Activated B cell treated with CpG ODN at 0.5 μM for 24 hours (primary cell): Measurements from ENCODE around the gene GAS6. TPM values are rescaled to one million over a fixed set of nuclear protein-coding genes. Genes with fewer than 3 reads are reported as not detected.

Source experiments
- ATAC-seq: fragments of 200-7000 bp; cut with Tn5 transposase; one replicate; pipeline ENCODE4 v1.10.0; 2021; ENCODE audit warnings: low read depth, mild to moderate bottlenecking, moderate library complexity
- CTCF ChIA-PET: fragments of 350-600 bp; sonication (Branson Sonifier 250); formaldehyde crosslinking; loops from one replicate; lab custom pipeline; 2021; ENCODE audit warnings: antibody characterized with exemption; lab: Charles Lee
- POLR2A ChIA-PET: fragments of 350-600 bp; sonication (Branson Sonifier 250); formaldehyde crosslinking; loops from one replicate; lab custom pipeline; 2021; ENCODE audit warnings: antibody characterized with exemption; lab: Charles Lee
- DNase-seq: peaks from one replicate; pipeline ENCODE4 v3.0.0; 2022
- H3K27ac Mint-ChIP-seq: one replicate; pipeline ENCODE4 v1.8.0; 2020; ENCODE audit warnings: mixed read lengths
- H3K27me3 Mint-ChIP-seq: one replicate; pipeline ENCODE4 v1.8.0; 2021; ENCODE audit warnings: mixed read lengths
- H3K36me3 Mint-ChIP-seq: one replicate; pipeline ENCODE4 v1.8.0; 2021; ENCODE audit warnings: low read depth, mixed read lengths
- H3K4me1 Mint-ChIP-seq: one replicate; pipeline ENCODE4 v1.8.0; 2021; ENCODE audit warnings: mixed read lengths
- H3K4me3 Mint-ChIP-seq: one replicate; pipeline ENCODE4 v1.8.0; 2020; ENCODE audit warnings: mild to moderate bottlenecking, mixed read lengths
- H3K9me3 Mint-ChIP-seq: one replicate; pipeline ENCODE4 v1.8.0; 2020; ENCODE audit warnings: mixed read lengths
- intact Hi-C: fragments of 100-400 bp; cut with micrococcal nuclease; formaldehyde crosslinking; loops from one replicate; pipeline ENCODE4 v1.15.1; 2024
- total RNA-seq: library from RNA; stranded (reverse); gene quantifications from 2 replicates; pipeline ENCODE4 v1.2.3, GENCODE V29; 2022
- TF ChIP-seq, protein P1 (sequence below): fragments of 200-600 bp; IDR thresholded peaks from one replicate; pipeline ENCODE4 v1.8.0; 2022; ENCODE audit warnings: antibody characterized with exemption, mild to moderate bottlenecking

Gene GAS6
- total RNA-seq, 1 donor from 2014 or later, result 1.4 TPM

DNA sequence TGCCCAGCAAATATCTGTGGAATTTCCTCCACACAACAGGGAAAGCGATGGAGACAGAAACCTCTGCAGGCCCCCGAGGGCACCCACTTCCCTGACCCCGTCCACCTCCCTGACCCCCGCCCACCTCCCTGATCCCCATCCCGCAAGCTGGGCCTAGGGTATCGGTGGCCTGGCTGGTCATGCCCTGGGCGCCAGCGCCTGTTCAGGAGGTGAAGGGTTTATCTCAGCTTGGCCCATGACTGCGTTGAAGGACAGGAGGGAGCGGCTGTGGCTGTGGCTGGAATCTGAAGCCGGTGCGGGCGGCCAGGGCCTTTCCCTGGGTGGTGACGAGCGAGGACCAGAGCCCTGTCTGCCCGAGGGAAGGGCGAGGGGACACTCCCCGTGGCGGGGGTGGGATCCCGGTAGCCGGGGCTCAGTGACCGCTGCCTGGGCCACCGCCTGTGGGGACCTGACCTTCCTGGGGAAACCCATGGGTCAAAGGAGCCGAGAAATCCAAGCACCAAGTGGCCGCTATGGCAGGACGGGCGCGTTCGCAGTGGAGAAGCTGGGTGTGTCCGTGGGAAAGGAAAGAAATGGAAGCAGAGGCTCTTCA lies 20.7 kb downstream of the GAS6 start:
- H3K27ac Mint-ChIP-seq, result no peak overlapping the region
- peaks cover 2% of the 10 kb centered on the region for H3K4me1 Mint-ChIP-seq
- ChIA-PET CTCF (no interaction called here), POLR2A (no interaction called here)
- no peaks in the 10 kb centered on the region for H3K36me3 Mint-ChIP-seq
- no peak overlapping the region for H3K4me3 Mint-ChIP-seq
- intact Hi-C loops, result no loop called here
- peaks cover 8% of the 10 kb centered on the region for H3K27me3 Mint-ChIP-seq
- TF ChIP-seq, protein P1, sequence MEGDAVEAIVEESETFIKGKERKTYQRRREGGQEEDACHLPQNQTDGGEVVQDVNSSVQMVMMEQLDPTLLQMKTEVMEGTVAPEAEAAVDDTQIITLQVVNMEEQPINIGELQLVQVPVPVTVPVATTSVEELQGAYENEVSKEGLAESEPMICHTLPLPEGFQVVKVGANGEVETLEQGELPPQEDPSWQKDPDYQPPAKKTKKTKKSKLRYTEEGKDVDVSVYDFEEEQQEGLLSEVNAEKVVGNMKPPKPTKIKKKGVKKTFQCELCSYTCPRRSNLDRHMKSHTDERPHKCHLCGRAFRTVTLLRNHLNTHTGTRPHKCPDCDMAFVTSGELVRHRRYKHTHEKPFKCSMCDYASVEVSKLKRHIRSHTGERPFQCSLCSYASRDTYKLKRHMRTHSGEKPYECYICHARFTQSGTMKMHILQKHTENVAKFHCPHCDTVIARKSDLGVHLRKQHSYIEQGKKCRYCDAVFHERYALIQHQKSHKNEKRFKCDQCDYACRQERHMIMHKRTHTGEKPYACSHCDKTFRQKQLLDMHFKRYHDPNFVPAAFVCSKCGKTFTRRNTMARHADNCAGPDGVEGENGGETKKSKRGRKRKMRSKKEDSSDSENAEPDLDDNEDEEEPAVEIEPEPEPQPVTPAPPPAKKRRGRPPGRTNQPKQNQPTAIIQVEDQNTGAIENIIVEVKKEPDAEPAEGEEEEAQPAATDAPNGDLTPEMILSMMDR, result no peak
- ATAC-seq, result no peak
- DNase-seq, result no peak
- H3K9me3 Mint-ChIP-seq, result no peaks in the 10 kb centered on the region

DNA sequence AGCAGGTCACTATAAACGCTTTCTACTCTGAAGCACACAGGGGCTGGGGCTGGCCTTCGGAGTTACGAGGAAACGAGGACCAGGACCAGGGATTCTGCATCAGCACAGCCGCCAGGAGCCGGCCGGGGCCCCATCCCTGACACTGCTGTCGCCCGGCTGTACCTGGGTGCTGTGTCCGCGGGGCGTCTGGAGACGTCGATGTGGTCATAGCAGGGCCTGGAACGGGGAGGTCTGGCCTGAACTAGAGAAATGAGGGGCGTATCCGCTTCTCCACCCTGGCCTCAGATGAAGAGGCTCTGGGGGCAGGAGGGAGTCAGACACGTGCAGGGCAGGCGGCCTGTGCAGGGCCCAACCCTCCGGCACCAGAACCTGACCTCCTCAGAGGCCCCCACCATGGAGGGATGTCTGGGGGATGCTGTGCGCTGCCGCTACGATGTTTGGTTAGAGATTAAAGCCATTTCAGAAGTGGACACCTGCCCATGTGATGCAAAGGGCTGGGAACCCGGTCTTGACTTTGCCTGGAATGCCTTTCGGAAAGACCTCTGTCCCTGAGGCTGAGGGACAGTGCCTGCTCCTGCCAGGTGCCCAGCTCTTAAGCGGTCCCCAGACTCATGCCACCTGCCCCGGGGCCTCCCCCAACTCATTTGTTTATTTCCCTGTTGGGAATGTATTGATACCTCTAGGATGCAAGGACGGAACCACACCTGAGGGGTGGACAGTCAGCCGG lies 21.4 kb downstream of the GAS6 start:
- H3K27me3 Mint-ChIP-seq, result peaks cover 8% of the 10 kb centered on the region
- peaks cover 2% of the 10 kb centered on the region for H3K4me1 Mint-ChIP-seq
- ChIA-PET POLR2A (no interaction called here), CTCF (no interaction called here)
- DNase-seq (no peak), ATAC-seq (no peak)
- intact Hi-C loops, result no loop called here
- H3K9me3 Mint-ChIP-seq, result no peaks in the 10 kb centered on the region
- H3K27ac Mint-ChIP-seq, result no peak overlapping the region
- H3K4me3 Mint-ChIP-seq, result no peak overlapping the region
- no peaks in the 10 kb centered on the region for H3K36me3 Mint-ChIP-seq
- TF ChIP-seq, protein P1, result no peak

DNA sequence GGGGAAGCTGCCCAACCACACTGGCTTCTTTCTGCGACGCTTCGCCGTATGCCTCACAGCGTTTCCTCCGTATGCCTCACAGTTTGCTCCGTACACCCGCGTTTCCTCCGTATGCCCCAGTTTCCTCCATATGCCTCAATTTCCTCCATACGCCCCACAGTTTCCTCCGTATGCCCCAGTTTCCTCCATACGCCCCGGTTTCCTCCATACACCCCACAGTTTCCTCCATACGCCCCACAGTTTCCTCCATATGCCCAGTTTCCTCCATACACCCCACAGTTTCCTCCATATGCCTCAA lies 22.6 kb downstream of the GAS6 start:
- H3K9me3 Mint-ChIP-seq, result no peaks in the 10 kb centered on the region
- H3K27me3 Mint-ChIP-seq, result peaks cover 8% of the 10 kb centered on the region
- no peak for DNase-seq
- ChIA-PET POLR2A (no interaction called here), CTCF (no interaction called here)
- H3K27ac Mint-ChIP-seq, result no peak overlapping the region
- no peak overlapping the region for H3K4me3 Mint-ChIP-seq
- TF ChIP-seq, protein P1, result no peak
- intact Hi-C loops, result no loop called here
- no peaks in the 10 kb centered on the region for H3K36me3 Mint-ChIP-seq
- ATAC-seq, result no peak
- peaks cover 6% of the 10 kb centered on the region for H3K4me1 Mint-ChIP-seq

DNA sequence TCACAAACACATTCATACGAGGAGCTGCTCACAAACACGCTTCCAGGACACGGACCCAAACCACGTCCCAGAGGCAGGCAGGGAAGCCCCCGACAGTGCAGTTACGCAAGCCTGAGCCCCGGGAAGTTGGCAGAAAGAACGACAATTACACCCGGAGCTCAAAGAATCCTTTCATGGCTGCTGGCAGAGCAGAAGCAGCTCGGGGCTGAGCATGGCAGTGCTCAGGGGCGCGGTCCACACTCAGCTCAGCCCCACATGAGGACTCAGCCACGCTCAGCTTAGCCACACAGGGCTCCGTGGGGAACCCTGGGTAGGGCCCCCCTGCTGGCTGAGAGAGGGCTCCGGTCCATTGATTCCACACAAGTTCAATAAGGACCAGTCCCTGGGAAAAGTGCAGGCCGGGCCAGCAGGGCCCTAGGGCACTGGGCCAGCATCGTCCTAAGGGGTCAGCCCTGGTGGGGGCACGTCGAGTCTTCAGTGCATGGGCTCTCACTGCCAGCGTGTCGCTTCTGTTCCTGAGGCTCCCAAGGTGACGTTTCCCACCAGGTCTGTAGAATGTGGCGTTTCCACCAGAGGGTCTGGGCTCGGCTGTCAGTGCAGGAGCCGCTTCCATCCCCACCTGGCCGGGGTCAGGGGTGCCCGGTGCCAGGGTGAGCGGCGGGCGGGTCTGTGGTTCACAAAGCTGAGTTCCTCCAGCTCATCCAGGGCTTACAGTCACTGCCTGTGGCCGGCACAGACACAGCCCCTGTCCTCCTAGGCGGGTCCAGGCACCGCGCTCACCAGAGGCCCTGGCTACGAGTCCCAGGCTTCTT lies 23.1 kb downstream of the GAS6 start:
- intact Hi-C loops, result no loop called here
- POLR2A ChIA-PET, result no interaction called here
- Mint-ChIP-seq H3K4me1 (peaks cover 6% of the 10 kb centered on the region), H3K27me3 (peaks cover 8% of the 10 kb centered on the region), H3K9me3 (no peaks in the 10 kb centered on the region), H3K36me3 (no peaks in the 10 kb centered on the region), H3K4me3 (no peak overlapping the region), H3K27ac (no peak overlapping the region)
- ATAC-seq, result no peak
- DNase-seq, result no peak
- CTCF ChIA-PET, result no interaction called here
- TF ChIP-seq, protein P1, result no peak

DNA sequence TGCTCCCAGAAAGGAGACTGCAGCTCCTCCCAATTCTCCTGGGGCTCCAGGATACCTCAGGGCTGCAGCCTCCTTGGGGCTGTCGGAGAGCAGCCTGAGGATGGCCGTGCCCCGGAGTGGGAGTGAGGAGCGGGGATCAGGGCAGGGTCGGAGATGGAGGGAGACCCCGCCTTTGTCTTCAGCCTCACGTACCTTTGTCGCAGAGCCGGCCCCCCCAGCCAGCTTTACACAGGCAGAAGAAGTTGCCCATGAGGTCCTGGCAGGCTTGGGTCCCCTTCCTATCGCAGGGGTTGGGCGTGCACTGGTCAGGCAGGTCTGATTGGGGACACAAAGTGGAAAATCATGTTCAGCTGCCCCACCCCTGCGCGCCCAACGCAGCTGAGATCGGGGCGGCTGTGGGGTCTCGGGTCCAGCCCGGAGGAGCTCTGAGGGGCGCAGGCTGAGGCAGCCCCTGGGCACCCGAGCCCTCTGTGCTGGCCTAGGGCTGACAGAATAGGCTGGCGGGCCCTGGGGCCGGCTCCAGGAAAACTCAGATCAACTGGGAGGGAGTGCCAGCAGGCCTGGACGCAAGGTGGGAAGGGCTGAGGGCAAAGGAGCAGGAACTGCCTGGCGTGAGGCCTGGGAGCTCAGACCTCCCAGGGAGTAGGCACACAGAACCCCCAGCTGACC lies 24.2 kb downstream of the GAS6 start:
- Mint-ChIP-seq H3K27me3 (peaks cover 4% of the 10 kb centered on the region), H3K27ac (no peak overlapping the region), H3K4me1 (peaks cover 6% of the 10 kb centered on the region), H3K9me3 (no peaks in the 10 kb centered on the region), H3K4me3 (no peak overlapping the region), H3K36me3 (no peaks in the 10 kb centered on the region)
- intact Hi-C loops, result no loop called here
- ChIA-PET POLR2A (no interaction called here), CTCF (no interaction called here)
- no peak for DNase-seq
- TF ChIP-seq, protein P1, result no peak
- ATAC-seq, result no peak
